Endothelial cell of umbilical vein (primary cell): Measurements from ENCODE around the gene PECR. TPM values are rescaled to one million over a fixed set of nuclear protein-coding genes. Genes with fewer than 3 reads are reported as not detected.

ENCODE experiments used
- BruUV-seq: library from RNA; stranded (reverse); fragments of 400-500 nt; replicated peaks from 2 replicates; lab custom pipeline; 2021; lab: Mats Ljungman, UMichigan
- CTCF ChIA-PET: fragments of 300-600, 350-600 bp; sonication (Branson Sonifier 250); formaldehyde crosslinking; loops from one replicate; lab custom pipeline; 2021; ENCODE audit warnings: antibody characterized with exemption, inconsistent platforms; lab: Charles Lee
- POLR2A ChIA-PET: fragments of 300-600, 350-600 bp; sonication (Branson Sonifier 250); formaldehyde crosslinking; loops from one replicate; lab custom pipeline; 2021; ENCODE audit warnings: antibody characterized with exemption, inconsistent platforms; lab: Charles Lee
- DNase-seq: peaks from one replicate; pipeline ENCODE4 v3.0.0-alpha.2; 2011; ENCODE audit warnings: low read depth, low spot score
- FAIRE-seq: peaks from 2 replicates; lab custom pipeline; 2011; peaks lifted over from hg19 to GRCh38; lab: Jason Lieb, UNC
- H2AFZ ChIP-seq: 2 replicates; pipeline ENCODE4 v1.6.0; 2012; ENCODE audit warnings: low read depth, low read length, control low read depth, inconsistent platforms
- H3K27ac ChIP-seq: 2 replicates; pipeline ENCODE4 v1.5.1; 2011; ENCODE audit warnings: low read depth, mild to moderate bottlenecking, control low read depth, low read length, moderate library complexity; ENCODE audit not compliant: insufficient read depth
- H3K27me3 ChIP-seq, 2 experiments: 2 replicates each; pipeline versions ENCODE4 v1.6.0 to v1.6.1; 2011; ENCODE audit warnings: low read length in 2 of 2, mixed read lengths in 1 of 2; ENCODE audit not compliant: control insufficient read depth in 2 of 2, insufficient read depth in 2 of 2
- H3K36me3 ChIP-seq, 2 experiments: 2 replicates in 1 of 2; 3 replicates in 1 of 2; pipeline ENCODE4 v1.5.1; 2011; ENCODE audit warnings: low read length in 2 of 2, mild to moderate bottlenecking in 1 of 2, moderate library complexity in 1 of 2; ENCODE audit not compliant: control insufficient read depth in 2 of 2, insufficient read depth in 2 of 2; ENCODE audit errors: extremely low read depth in 1 of 2
- H3K4me1 ChIP-seq: 3 replicates; pipeline ENCODE4 v1.5.1; 2011; ENCODE audit warnings: mild to moderate bottlenecking, low read length; ENCODE audit not compliant: control insufficient read depth, insufficient read depth; ENCODE audit errors: extremely low read depth
- H3K4me2 ChIP-seq: 2 replicates; pipeline ENCODE4 v1.6.1; 2011; ENCODE audit warnings: low read length, control low read depth, mixed read lengths; ENCODE audit not compliant: insufficient read depth
- H3K4me3 ChIP-seq, 3 experiments: fragments of 200-600 bp in 1 of 3; sonication (generic), shearing (Covaris generic) in 1 of 3; replicated peaks in 1 of 3; 2 replicates each; pipeline ENCODE4 v1.5.1; 2011 to 2016; ENCODE audit warnings: control low read depth in 3 of 3, low read length in 3 of 3, mild to moderate bottlenecking in 2 of 3, inconsistent platforms in 1 of 3, low read depth in 1 of 3, moderate library complexity in 1 of 3; ENCODE audit not compliant: insufficient read depth in 1 of 3
- H3K79me2 ChIP-seq: 2 replicates; pipeline ENCODE4 v1.6.0; 2012; ENCODE audit warnings: low read length, inconsistent platforms; ENCODE audit not compliant: control insufficient read depth, insufficient read depth
- H3K9ac ChIP-seq: replicated peaks from 2 replicates; pipeline ENCODE3; 2011; ENCODE audit warnings: low read length, control low read depth; ENCODE audit not compliant: insufficient read depth; ENCODE audit errors: extremely low read depth
- H3K9me1 ChIP-seq: replicated peaks from 3 replicates; pipeline ENCODE4 v1.6.0; 2011; ENCODE audit warnings: mild to moderate bottlenecking, low read length; ENCODE audit not compliant: control insufficient read depth, insufficient read depth; ENCODE audit errors: extremely low read depth
- H3K9me3 ChIP-seq: replicated peaks from 2 replicates; pipeline ENCODE4 v1.5.1; 2012; ENCODE audit warnings: low read length, inconsistent platforms; ENCODE audit not compliant: control insufficient read depth, insufficient read depth
- H4K20me1 ChIP-seq: replicated peaks from 2 replicates; pipeline ENCODE3; 2011; ENCODE audit warnings: mild to moderate bottlenecking, low read length; ENCODE audit not compliant: control insufficient read depth, insufficient read depth; ENCODE audit errors: extremely low read depth
- EZH2 ChIP-seq: IDR thresholded peaks from 2 replicates; pipeline ENCODE4 v1.6.1; 2012; ENCODE audit warnings: borderline replicate concordance, low read depth, mild to moderate bottlenecking, moderate library complexity, low read length, inconsistent platforms; ENCODE audit not compliant: severe bottlenecking
- FOS ChIP-seq: IDR thresholded peaks from 2 replicates; pipeline ENCODE4 v1.6.1; 2011; ENCODE audit warnings: mild to moderate bottlenecking, low read length, moderate library complexity, borderline replicate concordance; ENCODE audit not compliant: insufficient read depth
- GATA2 ChIP-seq: IDR thresholded peaks from 2 replicates; pipeline ENCODE4 v1.7.0; 2011; ENCODE audit warnings: low read depth, mild to moderate bottlenecking, moderate library complexity, mixed read lengths, low read length; ENCODE audit not compliant: insufficient read length, insufficient read depth
- JUN ChIP-seq: IDR thresholded peaks from 2 replicates; pipeline ENCODE4 v1.6.1; 2011; ENCODE audit warnings: borderline replicate concordance, low read depth; ENCODE audit not compliant: insufficient read length, insufficient read depth
- MYC ChIP-seq: IDR thresholded peaks from one replicate; pipeline ENCODE4 v1.6.1; 2011; ENCODE audit warnings: mild to moderate bottlenecking, low read depth, low read length
- POLR2A ChIP-seq: IDR thresholded peaks from 2 replicates; pipeline ENCODE4 v1.6.1; 2012; ENCODE audit warnings: low read depth, mild to moderate bottlenecking, control low read depth, low read length
- POLR2AphosphoS5 ChIP-seq: IDR thresholded peaks from 2 replicates; pipeline ENCODE4 v1.6.1; 2012; ENCODE audit warnings: low read depth, mild to moderate bottlenecking, control low read depth, low read length, moderate library complexity; ENCODE audit not compliant: insufficient read depth
- dilution Hi-C: fragments of 300-500 bp; cut with MboI; formaldehyde crosslinking; loops from one replicate; pipeline ENCODE4 v1.15.0; 2019; ENCODE audit warnings: low sequenced_read_pairs; ENCODE audit not compliant: extremely low pct_ligation_motif_present
- intact Hi-C: fragments of 100-400 bp; cut with micrococcal nuclease; formaldehyde crosslinking; loops from one replicate; pipeline ENCODE4 v1.10.0; 2022
- polyA plus RNA-seq, 4 experiments: library from polyadenylated mRNA; depleted of rRNA in 3 of 4; stranded (reverse) in 3 of 4; unstranded in 1 of 4; fragments of >200 nt; gene quantifications; 2 replicates each; pipeline versions ENCODE4 v1.2.1 to v1.2.3, GENCODE V29; 2011 to 2012; ENCODE audit warnings: missing spikeins in 1 of 4
- total RNA-seq: library from RNA; stranded (reverse); gene quantifications from 2 replicates; pipeline ENCODE4 v1.2.3, GENCODE V29; 2021
- TF ChIP-seq, protein P1 (sequence below), 2 donors: IDR thresholded peaks; 1 replicate in 1 of 2; 2 replicates in 1 of 2; pipeline ENCODE4 v1.5.1; 2011; ENCODE audit warnings: low read length in 2 of 2, mild to moderate bottlenecking in 2 of 2, moderate library complexity in 2 of 2, control low read depth in 1 of 2, inconsistent platforms in 1 of 2, low read depth in 1 of 2; ENCODE audit not compliant: insufficient read depth in 1 of 2; ENCODE audit errors: extremely low read depth in 1 of 2
- TF ChIP-seq, protein P2 (sequence below): IDR thresholded peaks from 2 replicates; pipeline ENCODE4 v1.6.1; 2011; ENCODE audit not compliant: insufficient read depth, insufficient read length

PECR gene
- total and polyA plus RNA-seq, 2 donors (not counting 3 experiments of a cell fraction or from before 2014, with no cell fraction given), result 4.1 to 6.2 TPM

DNA sequence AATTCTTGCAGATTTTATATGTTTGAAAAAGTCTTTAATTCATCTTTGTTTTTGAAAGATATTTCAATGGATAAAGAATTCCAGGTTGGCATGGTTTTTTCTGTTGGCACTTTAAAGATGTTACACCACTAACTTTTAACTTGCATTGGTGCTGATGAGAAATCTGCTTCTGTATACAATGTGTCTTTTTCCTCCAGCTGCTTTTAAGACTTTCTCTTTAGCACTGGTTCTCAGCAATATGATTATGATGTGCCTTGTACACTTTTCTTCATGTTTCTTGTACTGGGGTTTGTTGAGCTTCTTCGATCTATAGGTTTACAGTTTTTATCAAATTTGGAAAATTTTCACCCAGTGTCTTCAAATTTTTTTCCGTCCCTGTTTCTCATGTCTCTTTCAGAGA, 29.2 kb downstream of the PECR start:
- Histone ChIP-seq H3K36me3 (no peaks in the 10 kb centered on the region), H3K4me2 (no peak overlapping the region), H3K27ac (no peak overlapping the region), H3K9me1 (no peaks in the 10 kb centered on the region), H3K4me3 (no peak overlapping the region), H4K20me1 (no peaks in the 10 kb centered on the region), H3K9me3 (no peaks in the 10 kb centered on the region), H3K79me2 (no peaks in the 10 kb centered on the region), H3K4me1 (peaks cover 7% of the 10 kb centered on the region), H2AFZ (no peak overlapping the region), H3K27me3 (no peaks in the 10 kb centered on the region), H3K9ac (no peak overlapping the region)
- intact Hi-C loops, result no loop called here
- DNase-seq (no peak), FAIRE-seq (no peak)
- dilution Hi-C loops, result no loop called here
- no TSS peak for BruUV-seq
- POLR2A ChIA-PET, result no interaction called here
- CTCF ChIA-PET, result no interaction called here
- TF ChIP-seq, protein P1, sequence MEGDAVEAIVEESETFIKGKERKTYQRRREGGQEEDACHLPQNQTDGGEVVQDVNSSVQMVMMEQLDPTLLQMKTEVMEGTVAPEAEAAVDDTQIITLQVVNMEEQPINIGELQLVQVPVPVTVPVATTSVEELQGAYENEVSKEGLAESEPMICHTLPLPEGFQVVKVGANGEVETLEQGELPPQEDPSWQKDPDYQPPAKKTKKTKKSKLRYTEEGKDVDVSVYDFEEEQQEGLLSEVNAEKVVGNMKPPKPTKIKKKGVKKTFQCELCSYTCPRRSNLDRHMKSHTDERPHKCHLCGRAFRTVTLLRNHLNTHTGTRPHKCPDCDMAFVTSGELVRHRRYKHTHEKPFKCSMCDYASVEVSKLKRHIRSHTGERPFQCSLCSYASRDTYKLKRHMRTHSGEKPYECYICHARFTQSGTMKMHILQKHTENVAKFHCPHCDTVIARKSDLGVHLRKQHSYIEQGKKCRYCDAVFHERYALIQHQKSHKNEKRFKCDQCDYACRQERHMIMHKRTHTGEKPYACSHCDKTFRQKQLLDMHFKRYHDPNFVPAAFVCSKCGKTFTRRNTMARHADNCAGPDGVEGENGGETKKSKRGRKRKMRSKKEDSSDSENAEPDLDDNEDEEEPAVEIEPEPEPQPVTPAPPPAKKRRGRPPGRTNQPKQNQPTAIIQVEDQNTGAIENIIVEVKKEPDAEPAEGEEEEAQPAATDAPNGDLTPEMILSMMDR (IDR thresholded peaks at IDR 0.05; ENCODE audit: extremely low read depth in 1 of 2, insufficient read depth in 1 of 2, low read depth in 1 of 2, low read length in 2 of 2), result no peak
- no peak for TF ChIP-seq POLR2A
- TF ChIP-seq MYC, result no peak
- no peak for TF ChIP-seq POLR2AphosphoS5
- no peak for TF ChIP-seq GATA2
- no peak for TF ChIP-seq EZH2
- no peak for TF ChIP-seq FOS
- no peak for TF ChIP-seq JUN
- TF ChIP-seq, protein P2, sequence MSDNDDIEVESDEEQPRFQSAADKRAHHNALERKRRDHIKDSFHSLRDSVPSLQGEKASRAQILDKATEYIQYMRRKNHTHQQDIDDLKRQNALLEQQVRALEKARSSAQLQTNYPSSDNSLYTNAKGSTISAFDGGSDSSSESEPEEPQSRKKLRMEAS, result no peak
